Measurements from ENCODE around the gene SLCO6A1. TPM values are rescaled to one million over a fixed set of nuclear protein-coding genes. Genes with fewer than 3 reads are reported as not detected.
"Not testable (repeated sequence)": the region's sequence is repeated elsewhere in the genome, so short reads cannot be mapped to it uniquely, and the experiment has no call there.

Gene SLCO6A1
- total RNA-seq, 5 donors from 2014 or later (not counting 1 experiment from before 2014, with no cell fraction given), result not detected

DNA sequence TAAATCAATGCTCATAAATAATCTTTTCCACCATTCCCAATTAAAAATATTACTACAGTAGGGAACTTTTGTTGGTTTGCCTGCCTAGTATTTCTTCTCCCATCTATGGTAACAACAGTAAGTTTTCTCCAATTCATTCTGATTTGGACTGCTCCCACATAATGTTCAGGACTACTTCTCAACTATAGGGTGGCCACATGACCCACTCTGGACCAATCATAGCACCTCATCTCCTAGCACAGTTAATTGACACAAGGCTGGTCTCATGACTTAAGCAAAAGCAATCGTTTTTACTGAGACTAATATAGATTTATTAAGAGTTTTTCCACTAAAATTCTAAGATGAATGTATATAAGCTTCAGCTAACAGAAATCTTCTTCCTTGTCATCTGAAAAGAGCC is 28.7 kb upstream of the SLCO6A1 start:
- H3K4me1 ChIP-seq (ENCODE audit: control insufficient read depth in 1 of 2, extremely low read depth in 1 of 2, insufficient read depth in 2 of 2, low read length in 2 of 2), result no peaks in the 10 kb centered on the region
- no peak for DNase-seq
- ChIA-PET POLR2A (no interaction called here), CTCF (no interaction called here)
- H3K36me3 Mint-ChIP-seq, result no peaks in the 10 kb centered on the region
- H3K27ac Mint-ChIP-seq, result no peak overlapping the region
- no peaks in the 10 kb centered on the region for H3K4me1 Mint-ChIP-seq
- ATAC-seq (replicated peaks in 1 of 4), result no peak
- no peaks in the 10 kb centered on the region for H3K9me3 ChIP-seq
- H3K4me3 Mint-ChIP-seq, result no peak overlapping the region
- WGBS (ENCODE audit: insufficient coverage), result no CpG with 5 or more reads among the region's 1 CpG
- H3K4me3 ChIP-seq (ENCODE audit: control insufficient read depth in 1 of 2, extremely low read depth in 1 of 2, low read length in 1 of 2), result no peak overlapping the region
- H3K27me3 ChIP-seq (replicated peaks in 1 of 2; ENCODE audit: control insufficient read depth in 2 of 2, extremely low read depth in 1 of 2, insufficient read depth in 2 of 2, low read length in 1 of 2), result no peaks in the 10 kb centered on the region
- H3K9me3 Mint-ChIP-seq, result peaks cover 6 to 12% (median 7%) of the 10 kb centered on the region in 3 donors
- peaks cover 0 to 5% of the 10 kb centered on the region in 2 donors for H3K27me3 Mint-ChIP-seq
- H3K27ac ChIP-seq (ENCODE audit: low read length), result no peak overlapping the region
- no peaks in the 10 kb centered on the region for H3K36me3 ChIP-seq (ENCODE audit: control insufficient read depth in 2 of 2, extremely low read depth in 1 of 2, insufficient read depth in 1 of 2, low read length in 1 of 2)

DNA sequence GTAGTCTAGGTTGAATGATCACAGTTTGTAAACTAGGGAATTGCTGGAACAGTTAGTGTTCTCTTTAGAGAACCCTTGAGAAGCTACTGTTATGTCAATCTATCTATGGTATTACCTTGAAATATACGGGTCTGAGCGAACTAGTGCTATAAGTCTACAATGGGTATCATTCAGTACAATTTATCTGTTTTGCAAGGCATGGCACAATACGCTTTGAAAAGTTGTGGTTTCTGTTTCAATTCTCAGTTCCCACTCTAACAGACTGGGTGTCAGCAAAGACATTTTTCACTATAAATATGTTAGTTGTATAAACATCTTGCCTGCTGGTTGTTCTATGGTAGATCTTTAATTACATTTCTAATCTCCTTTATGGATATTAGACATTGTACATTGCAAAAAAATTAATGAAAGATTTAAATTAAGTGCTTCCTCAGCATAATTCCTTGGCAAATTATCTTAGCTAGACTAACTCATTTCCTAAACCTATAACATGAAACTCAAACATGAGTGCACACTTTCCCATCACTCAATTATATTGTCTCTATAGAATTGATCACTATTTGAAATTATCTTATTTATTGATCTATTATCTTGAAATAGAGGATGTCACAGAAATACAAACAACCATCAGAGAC is 24.9 kb upstream of the SLCO6A1 start:
- 50% methylated on average over 1 of the region's 3 CpGs for WGBS (ENCODE audit: insufficient coverage)
- H3K9me3 Mint-ChIP-seq, result peaks cover 6 to 12% (median 7%) of the 10 kb centered on the region in 3 donors
- H3K4me1 Mint-ChIP-seq, result no peaks in the 10 kb centered on the region
- Histone ChIP-seq H3K27me3 (replicated peaks in 1 of 2; ENCODE audit: control insufficient read depth in 2 of 2, extremely low read depth in 1 of 2, insufficient read depth in 2 of 2, low read length in 1 of 2) (no peaks in the 10 kb centered on the region), H3K4me1 (ENCODE audit: control insufficient read depth in 1 of 2, extremely low read depth in 1 of 2, insufficient read depth in 2 of 2, low read length in 2 of 2) (no peaks in the 10 kb centered on the region), H3K9me3 (no peaks in the 10 kb centered on the region), H3K4me3 (ENCODE audit: control insufficient read depth in 1 of 2, extremely low read depth in 1 of 2, low read length in 1 of 2) (no peak overlapping the region), H3K36me3 (ENCODE audit: control insufficient read depth in 2 of 2, extremely low read depth in 1 of 2, insufficient read depth in 1 of 2, low read length in 1 of 2) (no peaks in the 10 kb centered on the region), H3K27ac (ENCODE audit: low read length) (no peak overlapping the region)
- H3K36me3 Mint-ChIP-seq, result no peaks in the 10 kb centered on the region
- H3K4me3 Mint-ChIP-seq, result no peak overlapping the region
- no peaks in the 10 kb centered on the region for H3K27me3 Mint-ChIP-seq
- ChIA-PET CTCF (no interaction called here), POLR2A (no interaction called here)
- no peak for ATAC-seq (replicated peaks in 1 of 4)
- no peak overlapping the region for H3K27ac Mint-ChIP-seq
- DNase-seq, result no peak

DNA sequence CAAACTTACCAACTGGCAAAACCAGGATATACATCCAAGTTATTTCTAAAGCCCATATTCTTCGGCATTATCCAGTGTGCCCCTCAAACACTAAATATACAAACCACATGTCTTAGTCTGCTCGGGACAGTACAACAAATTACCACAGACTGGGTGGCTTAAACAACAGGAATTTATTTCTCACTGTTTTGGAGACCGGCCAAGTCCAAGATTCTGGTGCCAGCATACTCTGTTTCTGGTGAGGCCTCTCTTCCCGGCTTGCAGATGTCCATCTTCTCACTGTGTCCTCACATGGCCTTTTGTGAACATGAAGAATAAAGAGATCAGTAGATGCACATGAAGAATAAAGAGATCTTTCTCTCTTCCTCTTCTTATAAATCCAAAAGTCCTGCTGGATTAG is 12.9 kb upstream of the SLCO6A1 start:
- peaks cover 0 to 7% of the 10 kb centered on the region in 2 donors for H3K27me3 Mint-ChIP-seq

DNA sequence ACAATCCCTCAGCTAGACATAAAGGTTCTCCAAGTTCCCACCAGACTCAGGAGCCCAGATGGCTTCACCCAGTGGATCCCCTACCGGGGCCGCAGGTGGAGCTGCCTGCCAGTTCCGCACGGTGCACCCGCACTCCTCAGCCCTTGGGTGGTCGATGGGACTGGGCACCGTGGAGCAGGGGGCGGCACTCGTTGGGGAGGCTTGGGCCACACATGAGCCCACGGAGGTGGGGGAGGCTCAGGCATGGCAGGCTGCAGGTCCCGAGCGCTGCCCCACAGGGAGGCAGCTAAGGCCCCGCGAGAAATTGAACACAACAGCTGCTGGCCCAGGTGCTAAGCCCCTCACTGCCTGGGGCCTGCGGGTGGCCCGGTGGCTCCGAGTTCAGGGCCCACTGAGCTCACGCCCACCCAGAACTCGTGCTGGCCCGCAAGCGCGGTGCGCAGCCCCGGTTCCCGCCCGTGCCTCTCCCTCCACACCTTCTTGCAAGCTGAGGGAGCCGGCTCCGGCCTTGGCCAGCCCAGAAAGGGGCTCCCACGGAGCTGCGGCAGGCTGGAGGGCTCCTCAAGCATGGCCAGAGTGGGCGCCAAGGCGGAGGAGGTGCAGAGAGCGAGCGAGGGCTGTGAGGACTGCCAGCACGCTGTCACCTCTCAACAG is 7.4 kb downstream of the SLCO6A1 start:
- H3K36me3 Mint-ChIP-seq; H3K9me3 Mint-ChIP-seq; H3K4me1 Mint-ChIP-seq; H3K36me3 ChIP-seq (ENCODE audit: control insufficient read depth in 2 of 2, extremely low read depth in 1 of 2, insufficient read depth in 1 of 2, low read length in 1 of 2); POLR2A ChIA-PET; H3K9me3 ChIP-seq; H3K4me1 ChIP-seq (ENCODE audit: control insufficient read depth in 1 of 2, extremely low read depth in 1 of 2, insufficient read depth in 2 of 2, low read length in 2 of 2); DNase-seq; CTCF ChIA-PET; H3K27ac ChIP-seq (ENCODE audit: low read length); ATAC-seq (replicated peaks in 1 of 4); H3K27me3 ChIP-seq (replicated peaks in 1 of 2; ENCODE audit: control insufficient read depth in 2 of 2, extremely low read depth in 1 of 2, insufficient read depth in 2 of 2, low read length in 1 of 2); H3K27me3 Mint-ChIP-seq; H3K27ac Mint-ChIP-seq; H3K4me3 Mint-ChIP-seq; H3K4me3 ChIP-seq (ENCODE audit: control insufficient read depth in 1 of 2, extremely low read depth in 1 of 2, low read length in 1 of 2): not testable (repeated sequence)
- 93% methylated on average over 31 of the region's 35 CpGs for whole genome bisulfite sequencing (ENCODE audit: insufficient coverage)

More for the DNA sequence above, 12.9 kb upstream of the SLCO6A1 start:
- ChIA-PET CTCF (no interaction called here), POLR2A (no interaction called here)
- DNase-seq, result no peak
- Histone ChIP-seq H3K36me3 (ENCODE audit: control insufficient read depth in 2 of 2, extremely low read depth in 1 of 2, insufficient read depth in 1 of 2, low read length in 1 of 2) (no peaks in the 10 kb centered on the region), H3K27me3 (replicated peaks in 1 of 2; ENCODE audit: control insufficient read depth in 2 of 2, extremely low read depth in 1 of 2, insufficient read depth in 2 of 2, low read length in 1 of 2) (no peaks in the 10 kb centered on the region), H3K4me3 (ENCODE audit: control insufficient read depth in 1 of 2, extremely low read depth in 1 of 2, low read length in 1 of 2) (no peak overlapping the region), H3K27ac (ENCODE audit: low read length) (no peak overlapping the region), H3K4me1 (ENCODE audit: control insufficient read depth in 1 of 2, extremely low read depth in 1 of 2, insufficient read depth in 2 of 2, low read length in 2 of 2) (no peaks in the 10 kb centered on the region), H3K9me3 (no peaks in the 10 kb centered on the region)
- no peak for ATAC-seq (replicated peaks in 1 of 4)
- no peaks in the 10 kb centered on the region for H3K36me3 Mint-ChIP-seq
- 56% methylated on average over 3 of the region's 4 CpGs for WGBS (ENCODE audit: insufficient coverage)
- H3K4me1 Mint-ChIP-seq, result no peaks in the 10 kb centered on the region
- H3K4me3 Mint-ChIP-seq, result no peak overlapping the region
- H3K27ac Mint-ChIP-seq, result no peak overlapping the region
- H3K9me3 Mint-ChIP-seq, result no peaks in the 10 kb centered on the region

DNA sequence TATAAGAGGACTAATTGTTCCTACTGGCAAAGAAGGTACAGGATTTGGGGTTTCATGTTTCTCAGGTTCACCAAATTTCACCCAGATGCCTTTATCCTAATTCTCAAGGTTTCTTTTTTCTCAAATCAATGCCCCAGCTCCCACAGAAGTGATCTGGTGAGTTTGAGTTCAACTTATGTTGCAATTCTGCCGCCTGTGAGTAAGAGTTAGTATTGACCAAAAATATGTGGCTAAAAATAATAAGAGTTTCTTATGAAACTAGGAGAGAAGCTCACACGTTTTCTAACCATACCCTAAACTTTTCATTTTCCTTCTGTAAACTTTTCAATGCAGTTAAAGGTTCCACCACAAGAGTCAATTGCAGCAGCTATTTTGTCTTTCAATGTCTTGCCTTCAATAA is 15.1 kb downstream of the SLCO6A1 start:
- Mint-ChIP-seq H3K36me3 (no peaks in the 10 kb centered on the region), H3K9me3 (peaks cover 0 to 2% (median 0%) of the 10 kb centered on the region in 3 donors), H3K27me3 (peaks cover 0 to 4% of the 10 kb centered on the region in 2 donors), H3K27ac (no peak overlapping the region), H3K4me3 (no peak overlapping the region), H3K4me1 (no peaks in the 10 kb centered on the region)
- H3K27me3 ChIP-seq (replicated peaks in 1 of 2; ENCODE audit: control insufficient read depth in 2 of 2, extremely low read depth in 1 of 2, insufficient read depth in 2 of 2, low read length in 1 of 2), result no peaks in the 10 kb centered on the region
- ChIA-PET POLR2A (no interaction called here), CTCF (interaction anchor here in 1 of 2 donors (0.6 kb wide), 1 partner anchor 187 kb away, joined by 3 read pairs; the partner anchor contains the start of gene SLCO4C1)
- ATAC-seq (replicated peaks in 1 of 4) (no peak), DNase-seq (no peak)
- H3K4me1 ChIP-seq (ENCODE audit: control insufficient read depth in 1 of 2, extremely low read depth in 1 of 2, insufficient read depth in 2 of 2, low read length in 2 of 2), result no peaks in the 10 kb centered on the region
- H3K4me3 ChIP-seq (ENCODE audit: control insufficient read depth in 1 of 2, extremely low read depth in 1 of 2, low read length in 1 of 2), result no peak overlapping the region
- WGBS (ENCODE audit: insufficient coverage), result 50% methylated on average over 1 of the region's 2 CpGs
- no peaks in the 10 kb centered on the region for H3K9me3 ChIP-seq
- H3K36me3 ChIP-seq (ENCODE audit: control insufficient read depth in 2 of 2, extremely low read depth in 1 of 2, insufficient read depth in 1 of 2, low read length in 1 of 2), result no peaks in the 10 kb centered on the region
- no peak overlapping the region for H3K27ac ChIP-seq (ENCODE audit: low read length)

DNA sequence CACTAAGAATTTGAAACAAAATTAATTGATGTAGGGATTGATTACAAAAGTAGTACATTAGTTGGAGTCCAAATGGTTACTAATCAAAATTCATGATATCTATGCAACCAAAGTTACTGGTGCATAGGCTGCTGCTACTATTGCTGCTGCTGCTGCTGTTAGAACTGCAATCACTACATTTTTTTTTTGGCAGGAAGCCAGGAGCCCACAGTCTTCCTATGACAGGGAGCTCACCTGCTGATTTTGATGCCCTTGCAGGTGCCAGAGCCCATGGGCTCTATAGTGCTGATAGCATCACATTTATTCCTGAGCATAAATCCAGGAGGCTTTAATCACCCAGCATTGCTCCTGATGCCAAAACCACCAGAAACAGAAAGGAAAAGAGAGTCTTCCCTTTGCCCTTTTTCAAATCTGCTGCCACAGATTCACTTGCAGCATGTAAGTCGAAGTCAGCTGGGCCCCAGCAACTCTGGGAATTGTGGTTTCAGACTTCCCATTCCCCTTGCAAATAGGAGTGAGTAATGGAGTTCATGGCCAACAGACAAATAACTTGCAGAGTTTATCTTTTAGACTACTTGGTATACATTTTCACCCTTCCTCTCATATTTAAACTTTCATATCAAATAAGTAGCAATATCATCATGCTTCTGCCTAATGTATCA is 17.6 kb downstream of the SLCO6A1 start:
- POLR2A ChIA-PET, result no interaction called here
- Mint-ChIP-seq H3K4me1 (no peaks in the 10 kb centered on the region), H3K27ac (no peak overlapping the region), H3K9me3 (no peaks in the 10 kb centered on the region), H3K27me3 (peaks cover 0 to 4% of the 10 kb centered on the region in 2 donors), H3K36me3 (no peaks in the 10 kb centered on the region), H3K4me3 (no peak overlapping the region)
- no peaks in the 10 kb centered on the region for H3K4me1 ChIP-seq (ENCODE audit: control insufficient read depth in 1 of 2, extremely low read depth in 1 of 2, insufficient read depth in 2 of 2, low read length in 2 of 2)
- no peaks in the 10 kb centered on the region for H3K36me3 ChIP-seq (ENCODE audit: control insufficient read depth in 2 of 2, extremely low read depth in 1 of 2, insufficient read depth in 1 of 2, low read length in 1 of 2)
- H3K4me3 ChIP-seq (ENCODE audit: control insufficient read depth in 1 of 2, extremely low read depth in 1 of 2, low read length in 1 of 2), result no peak overlapping the region
- H3K27ac ChIP-seq (ENCODE audit: low read length), result no peak overlapping the region
- CTCF ChIA-PET, result no interaction called here
- ATAC-seq (replicated peaks in 1 of 4), result no peak
- no CpG with 5 or more reads among the region's 1 CpG for WGBS (ENCODE audit: insufficient coverage)
- H3K27me3 ChIP-seq (replicated peaks in 1 of 2; ENCODE audit: control insufficient read depth in 2 of 2, extremely low read depth in 1 of 2, insufficient read depth in 2 of 2, low read length in 1 of 2), result no peaks in the 10 kb centered on the region
- no peaks in the 10 kb centered on the region for H3K9me3 ChIP-seq
- DNase-seq, result no peak
